LNCaP clone FGC (cell line): Measurements from ENCODE around the gene POMC.

Experiments
- DNase-seq: peaks from one replicate; pipeline ENCODE4 v3.0.0-alpha.2; 2011; ENCODE audit warnings: low read depth
- H3K4me3 ChIP-seq: 2 replicates; pipeline ENCODE4 v1.5.1; 2011; ENCODE audit warnings: mild to moderate bottlenecking, low read depth, low read length, control low read depth
- CTCF ChIP-seq: IDR thresholded peaks from 2 replicates; pipeline ENCODE4 v1.5.1; 2012; ENCODE audit warnings: mild to moderate bottlenecking; ENCODE audit not compliant: control insufficient read depth, insufficient read depth; ENCODE audit errors: extremely low read depth

The POMC gene

GRCh38 chr2:25204190-25204838 is 35.9 kb upstream of the POMC start:
- no peak for DNase-seq
- H3K4me3 ChIP-seq, result no peak overlapping the region
- no peak for TF ChIP-seq CTCF

- DNase-seq, result no peak
- TF ChIP-seq CTCF, result no peak
- H3K4me3 ChIP-seq, result no peak overlapping the region
Measured at GRCh38 chr2:25202275-25202674, 33.9 kb upstream of the POMC start.

- no peak for TF ChIP-seq CTCF
- H3K4me3 ChIP-seq, result no peak overlapping the region
- no peak for DNase-seq
Measured at GRCh38 chr2:25201794-25202193, 33.4 kb upstream of the POMC start.

- H3K4me3 ChIP-seq, result no peak overlapping the region
- no peak for TF ChIP-seq CTCF
- DNase-seq, result no peak
Measured at GRCh38 chr2:25201265-25201664, 32.9 kb upstream of the POMC start.

- no peak for DNase-seq
- no peak overlapping the region for H3K4me3 ChIP-seq
- no peak for TF ChIP-seq CTCF
Measured at GRCh38 chr2:25198576-25198975, 30.2 kb upstream of the POMC start.

- H3K4me3 ChIP-seq, result no peak overlapping the region
- TF ChIP-seq CTCF, result no peak
- DNase-seq, result no peak
Measured at GRCh38 chr2:25198209-25198525, 29.8 kb upstream of the POMC start.
